Keratinocyte (primary cell): Measurements from ENCODE around the gene SMCO3. TPM values are rescaled to one million over a fixed set of nuclear protein-coding genes. Genes with fewer than 3 reads are reported as not detected.

Experiments used
- DNase-seq: peaks from one replicate; pipeline ENCODE4 v3.0.0-alpha.2; 2011; ENCODE audit warnings: low read depth, missing footprints, low spot score
- FAIRE-seq: peaks from 2 replicates; lab custom pipeline; 2011; peaks lifted over from hg19 to GRCh38; lab: Jason Lieb, UNC
- H2AFZ ChIP-seq: 2 replicates; pipeline ENCODE4 v1.6.0; 2012; ENCODE audit warnings: low read length, control low read depth, inconsistent platforms; ENCODE audit not compliant: control insufficient read depth
- H3K27ac ChIP-seq: 2 replicates; pipeline ENCODE4 v1.5.1; 2011; ENCODE audit warnings: low read length; ENCODE audit not compliant: control insufficient read depth, insufficient read depth
- H3K27me3 ChIP-seq: 3 replicates; pipeline ENCODE4 v1.6.0; 2011; ENCODE audit warnings: low read length; ENCODE audit not compliant: control insufficient read depth, insufficient read depth; ENCODE audit errors: extremely low read depth
- H3K36me3 ChIP-seq, 2 experiments: 2 replicates in 1 of 2; 3 replicates in 1 of 2; pipeline ENCODE4 v1.5.1; 2011; ENCODE audit warnings: low read length in 2 of 2, mild to moderate bottlenecking in 1 of 2; ENCODE audit not compliant: control insufficient read depth in 2 of 2, insufficient read depth in 2 of 2; ENCODE audit errors: extremely low read depth in 1 of 2
- H3K4me1 ChIP-seq: 3 replicates; pipeline ENCODE4 v1.5.1; 2011; ENCODE audit warnings: low read length; ENCODE audit not compliant: control insufficient read depth, insufficient read depth; ENCODE audit errors: extremely low read depth
- H3K4me2 ChIP-seq: 3 replicates; pipeline ENCODE4 v1.6.0; 2011; ENCODE audit warnings: low read depth, low read length; ENCODE audit not compliant: control insufficient read depth, insufficient read depth; ENCODE audit errors: extremely low read depth
- H3K4me3 ChIP-seq, 3 experiments: fragments of 200-600 bp in 1 of 3; sonication (generic) in 1 of 3; 2 replicates in 2 of 3; 3 replicates in 1 of 3; pipeline ENCODE4 v1.5.1; 2011 to 2016; ENCODE audit warnings: low read length in 3 of 3, mild to moderate bottlenecking in 3 of 3, control low read depth in 2 of 3, inconsistent platforms in 1 of 3, low read depth in 1 of 3, mixed read lengths in 1 of 3, mixed run types in 1 of 3, moderate library complexity in 1 of 3; ENCODE audit not compliant: control insufficient read depth in 2 of 3, insufficient read depth in 2 of 3; ENCODE audit errors: extremely low read depth in 1 of 3
- H3K79me2 ChIP-seq: 2 replicates; pipeline ENCODE4 v1.6.0; 2012; ENCODE audit warnings: low read length; ENCODE audit not compliant: control insufficient read depth, insufficient read depth
- H3K9ac ChIP-seq: 3 replicates; pipeline ENCODE4 v1.6.0; 2011; ENCODE audit warnings: low read length; ENCODE audit not compliant: control insufficient read depth, insufficient read depth; ENCODE audit errors: extremely low read depth
- H3K9me1 ChIP-seq: 3 replicates; pipeline ENCODE4 v1.6.0; 2011; ENCODE audit warnings: low read length; ENCODE audit not compliant: control insufficient read depth, insufficient read depth; ENCODE audit errors: extremely low read depth
- H3K9me3 ChIP-seq: 2 replicates; pipeline ENCODE4 v1.5.1; 2012; ENCODE audit warnings: low read depth, low read length; ENCODE audit not compliant: control insufficient read depth
- H4K20me1 ChIP-seq: 3 replicates; pipeline ENCODE4 v1.6.0; 2011; ENCODE audit warnings: low read length; ENCODE audit not compliant: control insufficient read depth, insufficient read depth; ENCODE audit errors: extremely low read depth
- EZH2 ChIP-seq: IDR thresholded peaks from one replicate; pipeline ENCODE4 v1.6.1; 2012; ENCODE audit warnings: inconsistent platforms, mild to moderate bottlenecking, low read length, moderate library complexity
- dilution Hi-C: fragments of 300-500 bp; cut with MboI; formaldehyde crosslinking; loops from one replicate; pipeline ENCODE4 v1.7.0; 2020; ENCODE audit warnings: low sequenced_read_pairs; ENCODE audit not compliant: extremely low pct_ligation_motif_present
- polyA plus RNA-seq, 5 experiments: library from polyadenylated mRNA; depleted of rRNA in 3 of 5; stranded (reverse) in 3 of 5; stranded (forward) in 1 of 5; unstranded in 1 of 5; fragments of >200 nt; gene quantifications; 1 replicate in 1 of 5; 2 replicates in 3 of 5; 3 replicates in 1 of 5; pipeline versions ENCODE4 v1.2.1 to v1.2.3, GENCODE V29; 2011 to 2012; ENCODE audit warnings: missing spikeins in 2 of 5, low read depth in 1 of 5, low replicate concordance in 1 of 5
- TF ChIP-seq, protein P1 (sequence below), 3 experiments: IDR thresholded peaks in 1 of 3; conservative IDR thresholded peaks in 1 of 3; optimal IDR thresholded peaks in 1 of 3; 2 replicates in 2 of 3; 3 replicates in 1 of 3; pipeline versions ENCODE3 to v1.5.1; 2011; ENCODE audit warnings: low read length in 3 of 3, mild to moderate bottlenecking in 3 of 3, moderate library complexity in 2 of 3, control low read depth in 1 of 3, inconsistent platforms in 1 of 3; ENCODE audit not compliant: insufficient read depth in 2 of 3; ENCODE audit errors: extremely low read depth in 1 of 3

SMCO3 gene
- polyA plus RNA-seq, 1 donor (not counting 4 experiments of a cell fraction or from before 2014, with no cell fraction given) = not detected

DNA sequence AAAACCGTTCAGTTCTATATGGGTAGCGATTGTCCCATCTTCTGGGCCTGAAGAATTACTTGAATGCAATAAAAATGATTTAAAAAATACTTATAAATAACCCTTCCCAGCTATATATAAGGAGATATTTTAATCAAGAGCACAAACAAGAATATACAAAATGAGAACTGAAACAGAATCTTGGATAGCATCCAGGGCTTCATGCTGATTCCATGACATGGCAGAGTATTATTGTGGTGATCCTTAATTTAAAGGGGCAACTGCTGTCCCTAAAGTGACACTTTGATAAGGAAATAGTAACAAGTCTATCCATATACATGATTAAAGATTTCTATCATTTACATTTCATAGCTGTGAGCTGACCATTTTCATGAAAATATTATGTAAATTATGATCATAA, 29.5 kb downstream of the SMCO3 start:
- no peaks in the 10 kb centered on the region for H3K79me2 ChIP-seq
- dilution Hi-C loops = no loop called here

DNA sequence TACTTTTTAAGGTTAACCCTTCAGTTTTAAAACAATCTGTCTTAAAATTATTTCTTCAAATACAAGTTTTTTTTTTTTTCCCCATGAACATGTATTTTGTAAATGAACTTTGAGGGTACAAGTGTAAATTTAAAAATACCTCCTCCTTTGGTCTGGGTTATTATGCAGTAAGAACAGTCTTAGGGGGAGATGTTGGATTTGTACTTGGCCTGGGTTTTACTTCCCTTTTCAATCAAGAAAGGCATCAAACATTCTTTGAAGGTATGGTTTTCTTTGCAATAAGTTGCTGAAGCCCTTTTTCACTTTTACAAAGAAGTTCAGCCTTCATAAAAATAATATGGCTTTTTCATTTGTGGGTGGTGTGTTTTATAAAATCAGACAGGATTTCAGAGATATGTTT, 31.2 kb downstream of the SMCO3 start:
- Histone ChIP-seq H3K4me1 (no peaks in the 10 kb centered on the region), H3K36me3 (peaks cover 4 to 7% of the 10 kb centered on the region in 2 experiments), H3K4me2 (no peak overlapping the region), H3K79me2 (no peaks in the 10 kb centered on the region), H3K27ac (no peak overlapping the region), H3K9me3 (no peaks in the 10 kb centered on the region), H3K9me1 (no peaks in the 10 kb centered on the region), H2AFZ (no peak overlapping the region), H3K4me3 (no peak overlapping the region), H3K27me3 (no peaks in the 10 kb centered on the region), H4K20me1 (no peaks in the 10 kb centered on the region), H3K9ac (no peak overlapping the region)
- DNase-seq (no peak), FAIRE-seq (no peak)
- TF ChIP-seq, protein P1, sequence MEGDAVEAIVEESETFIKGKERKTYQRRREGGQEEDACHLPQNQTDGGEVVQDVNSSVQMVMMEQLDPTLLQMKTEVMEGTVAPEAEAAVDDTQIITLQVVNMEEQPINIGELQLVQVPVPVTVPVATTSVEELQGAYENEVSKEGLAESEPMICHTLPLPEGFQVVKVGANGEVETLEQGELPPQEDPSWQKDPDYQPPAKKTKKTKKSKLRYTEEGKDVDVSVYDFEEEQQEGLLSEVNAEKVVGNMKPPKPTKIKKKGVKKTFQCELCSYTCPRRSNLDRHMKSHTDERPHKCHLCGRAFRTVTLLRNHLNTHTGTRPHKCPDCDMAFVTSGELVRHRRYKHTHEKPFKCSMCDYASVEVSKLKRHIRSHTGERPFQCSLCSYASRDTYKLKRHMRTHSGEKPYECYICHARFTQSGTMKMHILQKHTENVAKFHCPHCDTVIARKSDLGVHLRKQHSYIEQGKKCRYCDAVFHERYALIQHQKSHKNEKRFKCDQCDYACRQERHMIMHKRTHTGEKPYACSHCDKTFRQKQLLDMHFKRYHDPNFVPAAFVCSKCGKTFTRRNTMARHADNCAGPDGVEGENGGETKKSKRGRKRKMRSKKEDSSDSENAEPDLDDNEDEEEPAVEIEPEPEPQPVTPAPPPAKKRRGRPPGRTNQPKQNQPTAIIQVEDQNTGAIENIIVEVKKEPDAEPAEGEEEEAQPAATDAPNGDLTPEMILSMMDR (optimal IDR thresholded peaks at IDR 0.05 in 1 of 3, IDR thresholded peaks at IDR 0.05 in 1 of 3, conservative IDR thresholded peaks at IDR 0.05 in 1 of 3; ENCODE audit: extremely low read depth in 1 of 3, insufficient read depth in 2 of 3, low read length in 3 of 3) = no peak
- TF ChIP-seq EZH2 = no peak
- dilution Hi-C loops = no loop called here

More for the DNA sequence above, 29.5 kb downstream of the SMCO3 start:
- TF ChIP-seq, protein P1 (optimal IDR thresholded peaks at IDR 0.05 in 1 of 3, IDR thresholded peaks at IDR 0.05 in 1 of 3, conservative IDR thresholded peaks at IDR 0.05 in 1 of 3; ENCODE audit: extremely low read depth in 1 of 3, insufficient read depth in 2 of 3, low read length in 3 of 3) = no peak
- TF ChIP-seq EZH2 = no peak
- Histone ChIP-seq H3K36me3 (peaks cover 4 to 7% of the 10 kb centered on the region in 2 experiments), H3K9me1 (no peaks in the 10 kb centered on the region), H3K9me3 (no peaks in the 10 kb centered on the region), H3K27ac (no peak overlapping the region), H4K20me1 (no peaks in the 10 kb centered on the region), H3K9ac (no peak overlapping the region), H3K4me2 (no peak overlapping the region), H3K4me1 (no peaks in the 10 kb centered on the region), H3K27me3 (no peaks in the 10 kb centered on the region), H2AFZ (no peak overlapping the region), H3K4me3 (no peak overlapping the region)
- FAIRE-seq (no peak), DNase-seq (no peak)
